Measurements from ENCODE around the gene VSX2. TPM values are rescaled to one million over a fixed set of nuclear protein-coding genes. Genes with fewer than 3 reads are reported as not detected.

VSX2 gene
- total RNA-seq, 2 donors from 2014 or later = not detected

- no peak for ATAC-seq
- H3K4me1 Mint-ChIP-seq = no peaks in the 10 kb centered on the region
- peaks cover 15% of the 10 kb centered on the region for H3K27me3 Mint-ChIP-seq
- H3K27ac Mint-ChIP-seq = no peak overlapping the region
- DNase-seq = no peak
- H3K4me3 Mint-ChIP-seq = no peak overlapping the region
- H3K36me3 Mint-ChIP-seq (ENCODE audit: low read depth) = no peaks in the 10 kb centered on the region
- H3K9me3 ChIP-seq (ENCODE audit: control insufficient read depth, low read length, poor library complexity, severe bottlenecking) = no peaks in the 10 kb centered on the region
These were observed 25.1 kb upstream of the VSX2 start for GRCh38 chr14:74213907-74214803.

DNA sequence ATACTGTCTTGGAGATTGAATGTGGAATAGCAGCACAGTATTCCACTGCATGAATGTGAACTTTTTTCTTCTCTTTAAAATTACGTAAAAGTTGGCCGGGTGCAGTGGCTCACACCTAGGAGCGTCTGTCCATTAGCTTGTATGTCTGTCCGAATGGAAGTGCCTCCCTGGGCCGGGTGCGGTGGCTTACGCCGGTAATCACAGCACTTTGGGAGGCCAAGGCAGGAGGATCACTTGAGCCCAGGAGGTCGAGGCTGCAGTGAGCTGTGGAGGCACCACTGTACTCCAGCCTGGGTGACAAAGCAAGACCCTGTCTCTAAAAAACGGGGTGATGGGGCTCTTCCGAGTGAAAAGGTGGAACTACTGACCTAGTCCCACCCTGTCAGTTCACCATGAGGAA lies 22.6 kb upstream of the VSX2 start:
- no peak overlapping the region for H3K27ac Mint-ChIP-seq
- no peak overlapping the region for H3K4me3 Mint-ChIP-seq
- H3K27me3 Mint-ChIP-seq = peaks cover 23% of the 10 kb centered on the region
- DNase-seq (no peak), ATAC-seq (no peak)
- H3K4me1 Mint-ChIP-seq = no peaks in the 10 kb centered on the region
- no peaks in the 10 kb centered on the region for H3K9me3 ChIP-seq (ENCODE audit: control insufficient read depth, low read length, poor library complexity, severe bottlenecking)
- H3K36me3 Mint-ChIP-seq (ENCODE audit: low read depth) = no peaks in the 10 kb centered on the region

- peaks cover 30% of the 10 kb centered on the region for H3K27me3 Mint-ChIP-seq
- ATAC-seq = peak; percentile 95
- H3K9me3 ChIP-seq (ENCODE audit: control insufficient read depth, low read length, poor library complexity, severe bottlenecking) = no peaks in the 10 kb centered on the region
- no peaks in the 10 kb centered on the region for H3K4me1 Mint-ChIP-seq
- peak; percentile 46 to 70 (median 52) for DNase-seq
- H3K4me3 Mint-ChIP-seq = peak overlapping the region; percentile 15
- H3K27ac Mint-ChIP-seq = no peak overlapping the region
- no peaks in the 10 kb centered on the region for H3K36me3 Mint-ChIP-seq (ENCODE audit: low read depth)
These were observed 21.4 kb upstream of the VSX2 start for GRCh38 chr14:74217672-74218448.

DNA sequence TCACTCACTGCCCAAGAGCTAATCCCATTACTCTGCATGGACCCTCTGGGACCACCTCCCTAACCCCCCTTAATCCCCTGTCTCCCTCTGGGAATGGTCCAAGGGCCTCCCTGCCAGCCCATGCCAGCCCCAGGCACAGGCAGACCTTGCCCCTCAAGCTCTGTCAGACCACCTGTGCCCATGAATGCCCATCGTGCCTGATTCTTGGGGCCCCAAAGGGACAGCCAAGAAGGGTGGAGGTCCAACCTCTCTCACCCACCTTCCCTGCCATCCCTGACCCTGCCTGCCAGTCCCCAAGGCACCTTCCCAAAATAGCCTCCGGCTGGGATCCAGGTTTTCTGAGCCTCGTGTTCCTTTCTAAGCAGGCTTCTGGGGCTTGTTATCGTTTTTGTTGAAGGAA lies 20.8 kb upstream of the VSX2 start:
- peaks cover 31% of the 10 kb centered on the region for H3K27me3 Mint-ChIP-seq

DNA sequence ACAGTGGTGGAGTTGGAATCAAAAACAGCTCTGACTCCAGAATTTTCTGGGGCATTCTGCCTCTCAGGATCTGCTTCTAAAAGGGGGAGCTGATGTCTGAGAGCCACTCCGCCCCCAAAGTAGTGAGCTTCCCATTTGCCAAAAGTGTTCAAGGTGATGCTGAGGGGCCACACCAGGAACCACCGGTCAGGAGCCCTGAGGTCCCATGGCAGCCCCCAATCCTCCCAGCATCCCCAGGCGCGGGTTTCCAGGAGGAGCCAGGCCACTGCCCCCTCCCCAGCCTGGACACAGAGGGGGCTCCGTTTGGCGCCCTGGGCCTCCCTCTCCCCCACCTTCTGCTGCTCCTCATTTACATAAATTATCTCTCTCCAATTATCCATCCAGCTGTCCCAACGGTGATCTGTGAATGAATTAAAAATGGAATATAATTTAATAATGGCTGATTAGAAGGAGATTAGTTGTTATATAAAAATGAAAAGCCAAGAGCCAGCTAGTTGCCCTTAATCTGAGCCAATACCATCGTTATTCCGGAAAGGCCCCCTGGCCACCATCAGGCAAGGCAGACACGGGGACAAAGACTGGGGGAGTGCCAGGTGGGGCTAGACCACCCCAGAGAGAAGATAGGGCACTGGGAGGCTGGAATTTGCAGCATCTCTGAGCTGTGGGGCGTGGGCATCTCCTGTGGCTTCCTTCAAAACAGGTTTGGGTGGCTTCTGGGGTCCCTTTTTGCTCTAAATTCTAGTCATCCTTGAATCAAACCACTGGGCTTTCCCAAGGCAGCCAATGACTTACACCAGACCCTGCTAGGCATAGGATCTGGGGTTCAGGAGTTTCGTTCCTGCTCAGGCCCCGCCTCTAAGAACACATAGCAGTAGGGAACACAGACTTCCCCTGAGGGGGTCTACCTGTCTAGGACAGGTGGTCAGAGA lies 19.7 kb upstream of the VSX2 start:
- Mint-ChIP-seq H3K4me1 (no peaks in the 10 kb centered on the region), H3K27me3 (peaks cover 41% of the 10 kb centered on the region), H3K27ac (no peak overlapping the region), H3K36me3 (ENCODE audit: low read depth) (no peaks in the 10 kb centered on the region), H3K4me3 (no peak overlapping the region)
- no peaks in the 10 kb centered on the region for H3K9me3 ChIP-seq (ENCODE audit: control insufficient read depth, low read length, poor library complexity, severe bottlenecking)
- DNase-seq = no peak
- ATAC-seq = no peak

More for the DNA sequence above, 20.8 kb upstream of the VSX2 start:
- ATAC-seq (no peak), DNase-seq (no peak)
- H3K9me3 ChIP-seq (ENCODE audit: control insufficient read depth, low read length, poor library complexity, severe bottlenecking) = no peaks in the 10 kb centered on the region
- Mint-ChIP-seq H3K4me3 (peak overlapping the region; percentile 39), H3K27ac (no peak overlapping the region), H3K36me3 (ENCODE audit: low read depth) (no peaks in the 10 kb centered on the region), H3K4me1 (no peaks in the 10 kb centered on the region)

GRCh38 chr14:74220991-74221390 lies 18.3 kb upstream of the VSX2 start:
- H3K36me3 Mint-ChIP-seq (ENCODE audit: low read depth) = no peaks in the 10 kb centered on the region
- no peak overlapping the region for H3K27ac Mint-ChIP-seq
- H3K4me1 Mint-ChIP-seq = no peaks in the 10 kb centered on the region
- no peaks in the 10 kb centered on the region for H3K9me3 ChIP-seq (ENCODE audit: control insufficient read depth, low read length, poor library complexity, severe bottlenecking)
- H3K4me3 Mint-ChIP-seq = no peak overlapping the region
- peaks cover 46% of the 10 kb centered on the region for H3K27me3 Mint-ChIP-seq
- DNase-seq = no peak
- no peak for ATAC-seq

DNA sequence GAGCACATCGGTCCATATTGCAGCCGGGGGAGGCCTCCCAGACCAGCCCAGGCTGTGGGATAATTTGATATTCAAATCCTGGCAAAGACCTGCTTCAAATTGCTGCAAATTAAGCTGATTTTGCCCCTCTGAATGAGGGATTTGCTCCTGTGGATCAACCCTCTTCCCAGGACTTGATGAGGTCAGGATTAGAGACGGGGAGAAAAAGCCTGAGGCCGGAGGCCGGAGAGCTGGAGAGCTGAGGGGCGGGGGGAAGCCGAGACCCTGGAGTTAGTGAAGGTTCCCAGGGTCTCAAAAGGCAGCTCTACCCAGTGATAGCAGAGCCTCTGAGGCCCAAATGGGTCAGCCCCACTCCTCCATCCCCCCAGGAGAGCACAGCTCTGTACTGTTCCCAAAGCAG lies 17.5 kb upstream of the VSX2 start:
- no peaks in the 10 kb centered on the region for H3K4me1 Mint-ChIP-seq
- ATAC-seq = no peak
- no peak for DNase-seq
- H3K4me3 Mint-ChIP-seq = no peak overlapping the region
- H3K27me3 Mint-ChIP-seq = peaks cover 46% of the 10 kb centered on the region
- H3K9me3 ChIP-seq (ENCODE audit: control insufficient read depth, low read length, poor library complexity, severe bottlenecking) = no peaks in the 10 kb centered on the region
- H3K27ac Mint-ChIP-seq = no peak overlapping the region
- no peaks in the 10 kb centered on the region for H3K36me3 Mint-ChIP-seq (ENCODE audit: low read depth)

DNA sequence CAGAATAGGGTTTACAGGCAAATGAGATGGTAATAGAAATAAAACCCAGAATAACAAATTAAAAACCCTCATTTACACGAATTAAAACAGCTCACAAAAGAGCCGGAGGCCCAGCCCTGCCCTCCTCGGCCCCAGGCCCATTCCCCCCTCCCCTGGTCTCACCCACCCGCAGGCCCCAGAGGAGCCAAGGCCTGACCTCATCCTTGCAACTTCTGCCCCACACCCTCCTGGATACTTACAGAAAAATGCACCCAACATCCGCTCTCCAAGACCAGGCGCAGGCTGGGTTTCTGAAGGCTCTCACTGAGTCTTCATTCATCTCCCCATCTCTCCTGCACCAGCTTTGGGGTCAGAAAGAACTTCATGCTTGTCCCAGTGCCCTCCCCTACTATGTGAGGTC lies 16.2 kb upstream of the VSX2 start:
- Mint-ChIP-seq H3K27me3 (peaks cover 51% of the 10 kb centered on the region), H3K4me3 (no peak overlapping the region), H3K36me3 (ENCODE audit: low read depth) (no peaks in the 10 kb centered on the region), H3K27ac (no peak overlapping the region), H3K4me1 (no peaks in the 10 kb centered on the region)
- DNase-seq (no peak), ATAC-seq (no peak)
- no peaks in the 10 kb centered on the region for H3K9me3 ChIP-seq (ENCODE audit: control insufficient read depth, low read length, poor library complexity, severe bottlenecking)

GRCh38 chr14:74231784-74232183 lies 7.5 kb upstream of the VSX2 start:
- H3K9me3 ChIP-seq (ENCODE audit: control insufficient read depth, low read length, poor library complexity, severe bottlenecking) = no peaks in the 10 kb centered on the region
- DNase-seq (no peak), ATAC-seq (no peak)
- H3K36me3 Mint-ChIP-seq (ENCODE audit: low read depth) = peaks cover 4% of the 10 kb centered on the region
- no peaks in the 10 kb centered on the region for H3K4me1 Mint-ChIP-seq
- no peak overlapping the region for H3K27ac Mint-ChIP-seq
- no peak overlapping the region for H3K4me3 Mint-ChIP-seq
- peaks cover 80% of the 10 kb centered on the region for H3K27me3 Mint-ChIP-seq

- H3K27me3 Mint-ChIP-seq = peaks cover 75% of the 10 kb centered on the region
- H3K4me3 Mint-ChIP-seq = no peak overlapping the region
- peaks cover 4% of the 10 kb centered on the region for H3K36me3 Mint-ChIP-seq (ENCODE audit: low read depth)
- DNase-seq (no peak), ATAC-seq (no peak)
- H3K4me1 Mint-ChIP-seq = no peaks in the 10 kb centered on the region
- H3K27ac Mint-ChIP-seq = no peak overlapping the region
- no peaks in the 10 kb centered on the region for H3K9me3 ChIP-seq (ENCODE audit: control insufficient read depth, low read length, poor library complexity, severe bottlenecking)
These were observed 4.2 kb upstream of the VSX2 start for GRCh38 chr14:74235017-74235416.

DNA sequence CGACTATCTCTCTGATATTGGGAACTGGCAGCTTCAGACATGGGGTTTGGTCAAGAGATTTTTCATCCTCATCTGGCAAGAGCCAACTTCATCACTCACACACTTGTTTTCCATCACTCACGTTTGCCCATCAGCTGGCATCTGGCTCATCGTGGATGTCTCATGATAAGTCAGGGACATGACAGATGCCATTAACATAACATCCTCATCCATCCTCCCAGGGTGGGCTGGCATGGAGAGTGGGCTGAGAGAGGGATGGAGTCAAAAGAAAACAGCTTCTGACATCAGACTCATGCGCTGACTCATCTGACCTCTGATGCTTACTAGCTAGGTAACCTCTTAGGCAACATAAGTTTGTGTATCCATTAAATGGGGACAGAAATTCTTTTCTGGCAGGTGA lies 1.8 kb upstream of the VSX2 start:
- ATAC-seq (no peak), DNase-seq (no peak)
- Mint-ChIP-seq H3K27ac (no peak overlapping the region), H3K4me1 (peaks cover 12% of the 10 kb centered on the region), H3K36me3 (ENCODE audit: low read depth) (peaks cover 8% of the 10 kb centered on the region), H3K27me3 (peaks cover 78% of the 10 kb centered on the region), H3K4me3 (no peak overlapping the region)
- no peaks in the 10 kb centered on the region for H3K9me3 ChIP-seq (ENCODE audit: control insufficient read depth, low read length, poor library complexity, severe bottlenecking)

GRCh38 chr14:74239848-74240793 lies 872 bp downstream of the VSX2 start:
- H3K36me3 Mint-ChIP-seq (ENCODE audit: low read depth) = peaks cover 12% of the 10 kb centered on the region
- peak overlapping the region; percentile 85 for H3K4me3 Mint-ChIP-seq
- H3K27ac Mint-ChIP-seq = no peak overlapping the region
- H3K27me3 Mint-ChIP-seq = peaks cover 88% of the 10 kb centered on the region
- DNase-seq (no peak), ATAC-seq (peak; percentile 24)
- no peaks in the 10 kb centered on the region for H3K9me3 ChIP-seq (ENCODE audit: control insufficient read depth, low read length, poor library complexity, severe bottlenecking)
- H3K4me1 Mint-ChIP-seq = peaks cover 12% of the 10 kb centered on the region
